ENCODE measurements around the gene NKAIN4. TPM values are rescaled to one million over a fixed set of nuclear protein-coding genes. Genes with fewer than 3 reads are reported as not detected.

The NKAIN4 gene
- total RNA-seq, 4 donors from 2014 or later = not detected

DNA sequence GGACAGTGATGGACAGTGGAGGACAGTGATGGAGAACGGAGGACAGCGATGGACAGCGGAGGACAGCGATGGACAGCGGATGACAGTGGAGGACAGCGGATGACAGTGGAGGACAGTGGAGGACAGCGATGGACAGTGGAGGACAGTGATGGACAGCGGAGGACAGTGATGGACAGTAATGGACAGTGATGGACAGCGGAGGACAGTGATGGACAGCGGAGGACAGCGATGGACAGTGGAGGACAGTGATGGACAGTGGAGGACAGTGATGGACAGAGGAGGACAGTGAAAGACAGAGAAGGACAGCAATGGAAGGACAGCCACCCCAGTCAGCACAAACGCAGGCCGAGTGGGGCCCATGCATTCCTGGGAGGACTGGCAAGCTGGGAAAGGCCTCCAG lies 3.4 kb upstream of the NKAIN4 start:
- Histone ChIP-seq H3K36me3 (no peaks in the 10 kb centered on the region), H3K27me3 (peaks cover 0 to 20% of the 10 kb centered on the region in 2 donors), H3K9me3 (no peaks in the 10 kb centered on the region), H3K4me3 (no peak overlapping the region), H3K27ac (no peak overlapping the region), H3K4me1 (peaks cover 0 to 12% (median 8%) of the 10 kb centered on the region in 4 donors)
- no peak for TF ChIP-seq POLR2A (IDR thresholded peaks at IDR 0.05)
- TF ChIP-seq, protein P1, sequence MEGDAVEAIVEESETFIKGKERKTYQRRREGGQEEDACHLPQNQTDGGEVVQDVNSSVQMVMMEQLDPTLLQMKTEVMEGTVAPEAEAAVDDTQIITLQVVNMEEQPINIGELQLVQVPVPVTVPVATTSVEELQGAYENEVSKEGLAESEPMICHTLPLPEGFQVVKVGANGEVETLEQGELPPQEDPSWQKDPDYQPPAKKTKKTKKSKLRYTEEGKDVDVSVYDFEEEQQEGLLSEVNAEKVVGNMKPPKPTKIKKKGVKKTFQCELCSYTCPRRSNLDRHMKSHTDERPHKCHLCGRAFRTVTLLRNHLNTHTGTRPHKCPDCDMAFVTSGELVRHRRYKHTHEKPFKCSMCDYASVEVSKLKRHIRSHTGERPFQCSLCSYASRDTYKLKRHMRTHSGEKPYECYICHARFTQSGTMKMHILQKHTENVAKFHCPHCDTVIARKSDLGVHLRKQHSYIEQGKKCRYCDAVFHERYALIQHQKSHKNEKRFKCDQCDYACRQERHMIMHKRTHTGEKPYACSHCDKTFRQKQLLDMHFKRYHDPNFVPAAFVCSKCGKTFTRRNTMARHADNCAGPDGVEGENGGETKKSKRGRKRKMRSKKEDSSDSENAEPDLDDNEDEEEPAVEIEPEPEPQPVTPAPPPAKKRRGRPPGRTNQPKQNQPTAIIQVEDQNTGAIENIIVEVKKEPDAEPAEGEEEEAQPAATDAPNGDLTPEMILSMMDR (IDR thresholded peaks at IDR 0.05) = no peak
- DNase-seq = no peak

- Histone ChIP-seq H3K4me3 (no peak overlapping the region), H3K27me3 (peaks cover 0 to 20% of the 10 kb centered on the region in 2 donors), H3K36me3 (no peaks in the 10 kb centered on the region), H3K9me3 (no peaks in the 10 kb centered on the region), H3K4me1 (peaks cover 0 to 12% (median 8%) of the 10 kb centered on the region in 4 donors), H3K27ac (no peak overlapping the region)
- no peak for TF ChIP-seq POLR2A (IDR thresholded peaks at IDR 0.05)
- TF ChIP-seq, protein P1 (IDR thresholded peaks at IDR 0.05) = no peak
- DNase-seq = no peak
Observed at GRCh38 chr20:63256954-63257353, 2.7 kb upstream of the NKAIN4 start.

- peaks cover 0 to 20% of the 10 kb centered on the region in 2 donors for H3K27me3 ChIP-seq
- TF ChIP-seq, protein P1 (IDR thresholded peaks at IDR 0.05) = no peak
- TF ChIP-seq POLR2A (IDR thresholded peaks at IDR 0.05) = no peak
Observed at GRCh38 chr20:63255931-63256704, 1.9 kb upstream of the NKAIN4 start.

DNA sequence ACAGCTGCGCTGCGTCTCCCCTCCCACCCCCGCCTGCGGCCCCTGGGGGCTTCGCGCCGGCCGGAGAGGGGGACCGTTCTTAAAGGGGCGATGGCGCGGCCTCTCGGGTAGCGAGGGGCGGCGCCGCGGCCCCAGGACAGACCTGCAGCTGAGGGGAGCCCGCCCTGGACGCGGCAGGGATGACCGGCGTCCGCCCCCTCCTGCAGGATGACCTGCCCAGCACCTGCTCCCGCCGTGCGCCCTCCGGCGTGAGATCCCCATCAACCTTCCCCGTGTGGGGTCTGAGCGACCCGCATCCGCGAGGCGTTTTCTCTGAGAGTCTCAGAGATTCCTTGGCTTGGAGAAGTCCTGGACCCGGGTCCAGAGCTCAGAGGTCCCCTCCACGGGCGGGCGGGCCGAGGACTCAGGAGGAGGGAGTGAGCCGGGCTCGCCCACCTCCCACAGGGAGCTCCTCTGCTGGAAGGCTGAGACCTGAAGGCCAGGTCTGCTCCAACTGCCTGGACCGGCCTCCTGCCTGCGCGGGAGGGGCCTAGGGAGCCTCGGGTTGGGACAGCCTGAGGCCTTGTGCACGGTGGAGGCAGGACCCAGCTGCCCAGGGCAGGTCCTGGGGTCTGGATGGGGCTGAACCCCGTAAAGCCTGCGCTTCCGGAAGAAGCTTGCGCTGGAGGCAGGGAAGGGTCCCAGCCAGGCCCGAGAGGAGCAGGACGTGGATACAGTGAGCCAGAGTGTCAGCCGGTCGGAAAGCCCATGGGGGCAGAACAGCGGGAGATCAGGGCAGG lies 532 bp upstream of the NKAIN4 start:
- Histone ChIP-seq H3K27ac (no peak overlapping the region), H3K36me3 (no peaks in the 10 kb centered on the region), H3K4me1 (peaks cover 0 to 12% (median 8%) of the 10 kb centered on the region in 4 donors), H3K27me3 (peaks cover 0 to 20% of the 10 kb centered on the region in 2 donors), H3K4me3 (no peak overlapping the region), H3K9me3 (no peaks in the 10 kb centered on the region)
- DNase-seq = no peak
- TF ChIP-seq POLR2A (IDR thresholded peaks at IDR 0.05) = no peak
- TF ChIP-seq, protein P1 (IDR thresholded peaks at IDR 0.05) = no peak

More at GRCh38 chr20:63255931-63256704, 1.9 kb upstream of the NKAIN4 start:
- H3K4me3 ChIP-seq = no peak overlapping the region
- no peak for DNase-seq
- H3K36me3 ChIP-seq = no peaks in the 10 kb centered on the region
- peaks cover 0 to 12% (median 8%) of the 10 kb centered on the region in 4 donors for H3K4me1 ChIP-seq
- no peaks in the 10 kb centered on the region for H3K9me3 ChIP-seq
- H3K27ac ChIP-seq = no peak overlapping the region

DNA sequence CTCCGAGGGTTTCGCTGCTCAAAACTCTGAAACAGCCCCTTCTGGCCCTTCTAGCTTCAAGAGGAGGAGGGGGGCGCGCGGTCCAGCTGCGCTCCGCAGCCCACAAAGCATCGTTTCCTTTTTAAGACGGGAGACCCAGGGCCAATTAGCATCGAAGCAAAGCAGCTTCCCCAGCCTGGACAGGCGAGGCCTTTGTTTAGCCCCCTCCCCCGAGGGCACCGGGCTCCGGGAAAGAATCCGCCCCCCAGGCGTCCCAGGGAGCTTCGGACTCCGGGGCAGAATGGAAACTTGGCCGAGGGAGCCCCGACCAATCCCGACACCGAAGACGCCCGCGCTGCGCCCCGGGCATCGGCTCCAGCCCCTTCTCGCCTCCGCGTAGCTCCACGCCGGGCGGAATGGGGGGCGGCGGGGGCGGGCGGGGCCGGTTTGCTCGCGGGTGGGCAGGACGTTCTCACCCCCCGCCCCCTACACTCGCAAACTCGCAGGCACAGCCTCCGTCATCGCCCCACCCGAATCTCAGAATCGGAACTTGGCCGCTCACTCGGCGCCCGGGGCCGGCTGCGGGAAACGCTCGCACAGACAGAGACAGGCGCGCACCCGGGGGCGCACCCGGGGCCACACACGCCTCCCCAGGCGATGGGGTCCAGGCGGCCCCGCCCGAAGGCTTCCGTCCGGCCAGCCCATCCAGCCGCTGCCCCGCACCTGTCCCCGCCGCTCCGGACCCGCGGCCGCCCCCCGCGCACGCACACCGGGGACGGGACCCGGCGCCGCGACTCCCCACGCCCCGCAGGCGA lies 628 bp downstream of the NKAIN4 start:
- Histone ChIP-seq H3K4me1 (peaks cover 0 to 12% (median 8%) of the 10 kb centered on the region in 4 donors), H3K27ac (no peak overlapping the region), H3K27me3 (peaks cover 0 to 21% of the 10 kb centered on the region in 2 donors), H3K9me3 (no peaks in the 10 kb centered on the region), H3K36me3 (no peaks in the 10 kb centered on the region), H3K4me3 (peak overlapping the region in 2 of 4 donors; percentile 26 to 41)
- TF ChIP-seq, protein P1 (IDR thresholded peaks at IDR 0.05) = no peak
- TF ChIP-seq POLR2A (IDR thresholded peaks at IDR 0.05) = no peak
- no peak for DNase-seq
